Aorta (tissue), 5 donors: ENCODE measurements around the gene PLXNA1. TPM values are rescaled to one million over a fixed set of nuclear protein-coding genes. Genes with fewer than 3 reads are reported as not detected.
A peak's percentile ranks its signal among the peaks of the same experiment; 100 is the strongest.

ENCODE experiments used
- ATAC-seq: fragments of 200-7000 bp; cut with Tn5 transposase; one replicate; pipeline ENCODE4 v1.9.1; 2022; ENCODE audit warnings: moderate library complexity; ENCODE audit not compliant: low FRiP score
- DNase-seq, 2 donors: peaks; one replicate each; pipeline ENCODE4 v3.0.0-alpha.2; 2020
- H3K27ac ChIP-seq, 2 donors: one replicate each; pipeline ENCODE4 v1.5.1; 2013; ENCODE audit warnings: low read length in 2 of 2, mild to moderate bottlenecking in 2 of 2, moderate library complexity in 2 of 2, control low read depth in 1 of 2, inconsistent platforms in 1 of 2, low read depth in 1 of 2
- H3K27me3 ChIP-seq, 2 donors: one replicate each; pipeline ENCODE4 v1.6.1; 2013; ENCODE audit warnings: control low read depth in 1 of 2, low read length in 1 of 2, mild to moderate bottlenecking in 1 of 2, moderate library complexity in 1 of 2; ENCODE audit not compliant: insufficient read depth in 2 of 2, control insufficient read depth in 1 of 2
- H3K36me3 ChIP-seq, 2 donors: one replicate each; pipeline ENCODE4 v1.6.1; 2013; ENCODE audit warnings: control low read depth in 1 of 2, low read length in 1 of 2, mild to moderate bottlenecking in 1 of 2; ENCODE audit not compliant: insufficient read depth in 2 of 2, control insufficient read depth in 1 of 2
- H3K4me1 ChIP-seq, 2 donors: one replicate each; pipeline ENCODE4 v1.6.1; 2013; ENCODE audit warnings: low read length in 2 of 2, control low read depth in 1 of 2, mild to moderate bottlenecking in 1 of 2, moderate library complexity in 1 of 2; ENCODE audit not compliant: insufficient read depth in 2 of 2, control insufficient read depth in 1 of 2
- H3K4me3 ChIP-seq, 2 donors: one replicate each; pipeline ENCODE4 v1.5.1; 2013; ENCODE audit warnings: low read length in 2 of 2, control low read depth in 1 of 2, mild to moderate bottlenecking in 1 of 2
- H3K9me3 ChIP-seq: one replicate; pipeline ENCODE4 v1.6.1; 2013; ENCODE audit warnings: mild to moderate bottlenecking, low read length; ENCODE audit not compliant: control insufficient read depth
- WGBS, 2 donors: extraction: QIAGEN DNeasy Blood & Tissue Kit; methylation state at CpG; one replicate each; pipeline ENCODE4 v1.1.7; 2013; 5-methylcytosine and 5-hydroxymethylcytosine counted together
- intact Hi-C, 2 donors: fragments of 100-400 bp; cut with DNase I; formaldehyde crosslinking; loops; one replicate each; pipeline versions ENCODE4 v1.14.2 to v1.15.0; 2022
- long read RNA-seq, 2 donors: library from polyadenylated mRNA; unstranded; transcript quantifications; one replicate each; pipeline ENCODE4 v2.0.0, GENCODE V29; 2020 to 2021
- polyA plus RNA-seq, 2 donors: library from polyadenylated mRNA; stranded (reverse); fragments of 200-250 nt; gene quantifications; one replicate each; pipeline ENCODE4 v1.2.3, GENCODE V29; 2013
- total RNA-seq, 2 donors: library from RNA; stranded (reverse); fragmentation: NEBNext Ultra II Directional; extraction: Animal tissue kit (Norgen Biotek cat#: 25700); gene quantifications; one replicate each; pipeline ENCODE4 v1.2.1, GENCODE V29; 2021
- donor health status: healthy with polysubstance abuse.
- donor health status: Bipolar disorder and iron deficiency.
- donor health status: DM: no; HTN: no; CAD: no.
- donor health status: DM: no; HTN: no; CAD: no.
- donor health status: DM: yes; HTN: yes; CAD: no.

Gene PLXNA1
- 10 to 100 TPM; 28.7 to 51.3 TPM for total RNA-seq
- polyA plus RNA-seq = 10 to 100 TPM in 1 of 2 donors, 1 to 10 TPM in 1; 6.0 to 13.9 TPM
- long read RNA-seq, donor 1, full-length matches to known transcripts = 2 of 40 reads
- long read RNA-seq, donor 1, partial matches to known transcripts = 12 of 40 reads
- long read RNA-seq, donor 1, other reads (novel, unspliced or antisense) = 26 of 40 reads
- long read RNA-seq, donor 2, partial matches to known transcripts = 12 of 36 reads
- long read RNA-seq, donor 2, other reads (novel, unspliced or antisense) = 24 of 36 reads

GRCh38 chr3:126982471-126983175, at the start of gene PLXNA1:
Gene PLXNA1 (plus strand): TSS chr3:126983115. CDS start chr3:126988594, 5,479 bp downstream.
- intact Hi-C loops = loop anchor here (2.0 to 10.0 kb wide), 7 partner anchors 60 to 564 kb away; no protein-coding TSS in a partner anchor
- H3K4me3 ChIP-seq = peak within 1 kb of the TSS; percentile 72 to 86
- H3K36me3 ChIP-seq = no peaks in the 10 kb centered on the region
- no peaks in the 10 kb centered on the region for H3K9me3 ChIP-seq
- no peaks in the 10 kb centered on the region for H3K4me1 ChIP-seq
- 0% methylated on average over 40 to 89 of the region's 89 CpGs for WGBS, 2 donors
- no peaks in the 10 kb centered on the region for H3K27me3 ChIP-seq
- peak; percentile 93 for ATAC-seq
- H3K27ac ChIP-seq = peak within 1 kb of the TSS in 1 of 2 donors; percentile 71
- peak; percentile 90 to 94 for DNase-seq

GRCh38 chr3:126934031-126934531, 48.8 kb upstream of the PLXNA1 start:
- ATAC-seq = no peak
- peak in 1 of 2 donors; percentile 32 for DNase-seq

GRCh38 chr3:126934991-126935390, 47.9 kb upstream of the PLXNA1 start:
- 94 to 96% methylated on average over 8 of the region's 8 CpGs for WGBS, 2 donors
- DNase-seq (peak in 1 of 2 donors; percentile 32), ATAC-seq (no peak)
- no peak overlapping the region for H3K27ac ChIP-seq
- intact Hi-C loops = no loop called here
- no peaks in the 10 kb centered on the region for H3K36me3 ChIP-seq
- H3K9me3 ChIP-seq = no peaks in the 10 kb centered on the region
- no peaks in the 10 kb centered on the region for H3K27me3 ChIP-seq
- no peak overlapping the region for H3K4me3 ChIP-seq
- H3K4me1 ChIP-seq = no peaks in the 10 kb centered on the region

More at GRCh38 chr3:126934031-126934531, 48.8 kb upstream of the PLXNA1 start:
- Histone ChIP-seq H3K4me3 (no peak overlapping the region), H3K36me3 (no peaks in the 10 kb centered on the region), H3K27ac (no peak overlapping the region), H3K4me1 (no peaks in the 10 kb centered on the region), H3K9me3 (no peaks in the 10 kb centered on the region), H3K27me3 (no peaks in the 10 kb centered on the region)
- intact Hi-C loops = no loop called here
- WGBS, 2 donors = 52 to 57% methylated on average over 4 of the region's 4 CpGs

- intact Hi-C loops = no loop called here
- ATAC-seq (no peak), DNase-seq (peak; percentile 11 to 37)
- WGBS, 2 donors = 88 to 91% methylated on average over 4 of the region's 4 CpGs
- Histone ChIP-seq H3K4me3 (no peak overlapping the region), H3K9me3 (no peaks in the 10 kb centered on the region), H3K36me3 (no peaks in the 10 kb centered on the region), H3K27me3 (no peaks in the 10 kb centered on the region), H3K4me1 (no peaks in the 10 kb centered on the region), H3K27ac (no peak overlapping the region)
These were observed 47.0 kb upstream of the PLXNA1 start for GRCh38 chr3:126935756-126936509.

- no peak for ATAC-seq
- intact Hi-C loops = no loop called here
These were observed 46.0 kb upstream of the PLXNA1 start for GRCh38 chr3:126936853-126937425.

GRCh38 chr3:126937533-126937932, 45.4 kb upstream of the PLXNA1 start:
- WGBS, 2 donors = 98 to 100% methylated on average over 2 of the region's 2 CpGs
- ATAC-seq = no peak
- peak in 1 of 2 donors; percentile 20 for DNase-seq

More at GRCh38 chr3:126936853-126937425, 46.0 kb upstream of the PLXNA1 start:
- H3K27ac ChIP-seq = no peak overlapping the region
- no peaks in the 10 kb centered on the region for H3K4me1 ChIP-seq
- H3K9me3 ChIP-seq = no peaks in the 10 kb centered on the region
- 36 to 64% methylated on average over 6 of the region's 6 CpGs for WGBS, 2 donors
- DNase-seq = peak in 1 of 2 donors; percentile 26
- no peak overlapping the region for H3K4me3 ChIP-seq
- H3K27me3 ChIP-seq = no peaks in the 10 kb centered on the region
- H3K36me3 ChIP-seq = no peaks in the 10 kb centered on the region

GRCh38 chr3:126937973-126938372, 44.9 kb upstream of the PLXNA1 start:
- H3K27ac ChIP-seq = no peak overlapping the region
- 65 to 70% methylated on average over 7 of the region's 7 CpGs for WGBS, 2 donors

More at GRCh38 chr3:126937533-126937932, 45.4 kb upstream of the PLXNA1 start:
- intact Hi-C loops = no loop called here
- Histone ChIP-seq H3K36me3 (no peaks in the 10 kb centered on the region), H3K27ac (no peak overlapping the region), H3K27me3 (no peaks in the 10 kb centered on the region), H3K4me1 (no peaks in the 10 kb centered on the region), H3K4me3 (no peak overlapping the region), H3K9me3 (no peaks in the 10 kb centered on the region)

More at GRCh38 chr3:126937973-126938372, 44.9 kb upstream of the PLXNA1 start:
- Histone ChIP-seq H3K4me3 (no peak overlapping the region), H3K4me1 (no peaks in the 10 kb centered on the region), H3K36me3 (no peaks in the 10 kb centered on the region), H3K27me3 (no peaks in the 10 kb centered on the region), H3K9me3 (no peaks in the 10 kb centered on the region)
- peak; percentile 33 to 37 for DNase-seq
- ATAC-seq = no peak
- intact Hi-C loops = no loop called here
